ENCODE measurements around the gene HRH1. TPM values are rescaled to one million over a fixed set of nuclear protein-coding genes. Genes with fewer than 3 reads are reported as not detected.
A peak's percentile ranks its signal among the peaks of the same experiment; 100 is the strongest.

Gene HRH1
- total and polyA plus RNA-seq, 10 of the 15 experiments (the other 5 are each of a cell fraction or from before 2014, with no cell fraction given) = not detected

DNA sequence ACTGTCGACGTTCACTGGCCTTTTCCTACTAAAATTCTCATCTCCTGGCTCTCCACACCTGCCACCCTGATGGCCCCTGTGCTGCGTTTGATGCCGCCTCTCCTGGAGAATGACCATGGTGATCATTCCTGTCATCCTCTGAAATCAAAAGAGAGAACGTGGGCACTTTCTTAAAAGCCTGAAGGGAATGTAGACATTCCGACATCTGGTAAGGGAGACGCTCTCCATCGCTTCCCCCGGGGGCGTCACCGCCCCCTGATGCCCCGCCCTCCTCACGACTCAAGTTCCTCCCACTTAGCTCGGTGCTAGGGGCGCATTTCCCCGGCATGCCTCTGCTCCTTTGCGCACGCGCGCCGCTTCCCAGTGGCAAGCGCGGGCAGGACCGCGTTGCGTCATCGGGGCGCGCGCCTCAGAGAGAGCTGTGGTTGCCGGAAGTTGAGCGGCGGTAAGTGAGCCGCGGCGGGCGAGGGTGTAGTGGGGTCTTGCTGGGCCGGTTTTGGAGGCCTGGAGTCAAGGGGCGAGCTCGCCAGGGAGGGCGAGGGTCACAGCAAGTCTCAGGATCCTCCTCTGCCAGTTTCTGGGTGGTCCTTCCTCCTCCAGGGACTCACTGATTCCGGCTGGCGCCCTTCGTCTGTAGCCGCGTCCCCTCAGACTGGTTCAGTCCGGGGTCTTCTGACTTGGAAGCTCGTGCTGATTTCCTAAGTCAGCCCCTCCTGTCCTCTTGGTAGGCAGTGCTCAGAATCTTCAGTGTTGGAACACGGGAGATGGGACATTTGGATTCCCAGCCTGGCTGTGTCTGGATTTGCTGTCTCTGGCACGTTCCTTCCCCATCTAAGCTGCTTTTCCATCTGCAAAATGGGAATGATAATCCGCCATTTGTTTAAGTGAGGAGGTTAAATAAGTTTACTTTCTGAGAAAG lies 118.0 kb downstream of the HRH1 start, which contains the start of gene ATG7 (continued):
- TF ChIP-seq HDGF (IDR thresholded peaks at IDR 0.05) (peak; percentile 94), PAX5 (IDR thresholded peaks at IDR 0.05; ENCODE audit: borderline replicate concordance, low read depth, low read length) (peak; percentile 40; the same call in 1 of the 2 replicates), ATF7 (IDR thresholded peaks at IDR 0.05; ENCODE audit: low read depth) (peak; percentile 94), RBBP5 (conservative IDR thresholded peaks at IDR 0.05) (no peak), CREM (IDR thresholded peaks at IDR 0.05; ENCODE audit: low read depth) (peak; percentile 99), BACH1 (IDR thresholded peaks at IDR 0.05; ENCODE audit: borderline replicate concordance) (peak; percentile 35; the same call in 1 of the 2 replicates), MXI1 (IDR thresholded peaks at IDR 0.05; ENCODE audit: low read depth, low read length) (no peak; the same call in 1 of the 2 replicates), NRF1 (conservative IDR thresholded peaks at IDR 0.05; ENCODE audit: low read depth, low read length) (peak; percentile 72), SIX5 (IDR thresholded peaks at IDR 0.05; ENCODE audit: low read depth, low read length, severe bottlenecking) (peak; percentile 35), FOXK2 (IDR thresholded peaks at IDR 0.05) (peak; percentile 95), GABPA (IDR thresholded peaks at IDR 0.05; ENCODE audit: low read depth) (0 out of 2 replicates have a peak, but pooled peaks have one; percentile 26), ZNF207 (IDR thresholded peaks at IDR 0.05; ENCODE audit: borderline replicate concordance) (peak; percentile 98), ZBED1 (IDR thresholded peaks at IDR 0.05; ENCODE audit: borderline replicate concordance) (no peak), SREBF1 (IDR thresholded peaks at IDR 0.05; ENCODE audit: low read length) (peak; percentile 73), SRF (IDR thresholded peaks at IDR 0.05; ENCODE audit: low read depth in 2 of 2, low read length in 2 of 2) (peak in 1 of 2 experiments; percentile 71; a peak in 2 of 4 replicates), TAF1 (IDR thresholded peaks at IDR 0.05; ENCODE audit: borderline replicate concordance, low read depth, low read length) (peak; percentile 62)
- TF ChIP-seq, protein P1, sequence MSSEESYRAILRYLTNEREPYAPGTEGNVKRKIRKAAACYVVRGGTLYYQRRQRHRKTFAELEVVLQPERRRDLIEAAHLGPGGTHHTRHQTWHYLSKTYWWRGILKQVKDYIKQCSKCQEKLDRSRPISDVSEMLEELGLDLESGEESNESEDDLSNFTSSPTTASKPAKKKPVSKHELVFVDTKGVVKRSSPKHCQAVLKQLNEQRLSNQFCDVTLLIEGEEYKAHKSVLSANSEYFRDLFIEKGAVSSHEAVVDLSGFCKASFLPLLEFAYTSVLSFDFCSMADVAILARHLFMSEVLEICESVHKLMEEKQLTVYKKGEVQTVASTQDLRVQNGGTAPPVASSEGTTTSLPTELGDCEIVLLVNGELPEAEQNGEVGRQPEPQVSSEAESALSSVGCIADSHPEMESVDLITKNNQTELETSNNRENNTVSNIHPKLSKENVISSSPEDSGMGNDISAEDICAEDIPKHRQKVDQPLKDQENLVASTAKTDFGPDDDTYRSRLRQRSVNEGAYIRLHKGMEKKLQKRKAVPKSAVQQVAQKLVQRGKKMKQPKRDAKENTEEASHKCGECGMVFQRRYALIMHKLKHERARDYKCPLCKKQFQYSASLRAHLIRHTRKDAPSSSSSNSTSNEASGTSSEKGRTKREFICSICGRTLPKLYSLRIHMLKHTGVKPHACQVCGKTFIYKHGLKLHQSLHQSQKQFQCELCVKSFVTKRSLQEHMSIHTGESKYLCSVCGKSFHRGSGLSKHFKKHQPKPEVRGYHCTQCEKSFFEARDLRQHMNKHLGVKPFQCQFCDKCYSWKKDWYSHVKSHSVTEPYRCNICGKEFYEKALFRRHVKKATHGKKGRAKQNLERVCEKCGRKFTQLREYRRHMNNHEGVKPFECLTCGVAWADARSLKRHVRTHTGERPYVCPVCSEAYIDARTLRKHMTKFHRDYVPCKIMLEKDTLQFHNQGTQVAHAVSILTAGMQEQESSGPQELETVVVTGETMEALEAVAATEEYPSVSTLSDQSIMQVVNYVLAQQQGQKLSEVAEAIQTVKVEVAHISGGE (CRISPR knock-in tag; IDR thresholded peaks at IDR 0.05) = no peak
- TF ChIP-seq, protein P2, sequence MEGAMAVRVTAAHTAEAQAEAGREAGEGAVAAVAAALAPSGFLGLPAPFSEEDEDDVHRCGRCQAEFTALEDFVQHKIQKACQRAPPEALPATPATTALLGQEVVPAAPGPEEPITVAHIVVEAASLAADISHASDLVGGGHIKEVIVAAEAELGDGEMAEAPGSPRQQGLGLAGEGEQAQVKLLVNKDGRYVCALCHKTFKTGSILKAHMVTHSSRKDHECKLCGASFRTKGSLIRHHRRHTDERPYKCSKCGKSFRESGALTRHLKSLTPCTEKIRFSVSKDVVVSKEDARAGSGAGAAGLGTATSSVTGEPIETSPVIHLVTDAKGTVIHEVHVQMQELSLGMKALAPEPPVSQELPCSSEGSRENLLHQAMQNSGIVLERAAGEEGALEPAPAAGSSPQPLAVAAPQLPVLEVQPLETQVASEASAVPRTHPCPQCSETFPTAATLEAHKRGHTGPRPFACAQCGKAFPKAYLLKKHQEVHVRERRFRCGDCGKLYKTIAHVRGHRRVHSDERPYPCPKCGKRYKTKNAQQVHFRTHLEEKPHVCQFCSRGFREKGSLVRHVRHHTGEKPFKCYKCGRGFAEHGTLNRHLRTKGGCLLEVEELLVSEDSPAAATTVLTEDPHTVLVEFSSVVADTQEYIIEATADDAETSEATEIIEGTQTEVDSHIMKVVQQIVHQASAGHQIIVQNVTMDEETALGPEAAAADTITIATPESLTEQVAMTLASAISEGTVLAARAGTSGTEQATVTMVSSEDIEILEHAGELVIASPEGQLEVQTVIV (IDR thresholded peaks at IDR 0.05; ENCODE audit: borderline replicate concordance, partially characterized antibody) = peak; percentile 67
- TF ChIP-seq, protein P3, sequence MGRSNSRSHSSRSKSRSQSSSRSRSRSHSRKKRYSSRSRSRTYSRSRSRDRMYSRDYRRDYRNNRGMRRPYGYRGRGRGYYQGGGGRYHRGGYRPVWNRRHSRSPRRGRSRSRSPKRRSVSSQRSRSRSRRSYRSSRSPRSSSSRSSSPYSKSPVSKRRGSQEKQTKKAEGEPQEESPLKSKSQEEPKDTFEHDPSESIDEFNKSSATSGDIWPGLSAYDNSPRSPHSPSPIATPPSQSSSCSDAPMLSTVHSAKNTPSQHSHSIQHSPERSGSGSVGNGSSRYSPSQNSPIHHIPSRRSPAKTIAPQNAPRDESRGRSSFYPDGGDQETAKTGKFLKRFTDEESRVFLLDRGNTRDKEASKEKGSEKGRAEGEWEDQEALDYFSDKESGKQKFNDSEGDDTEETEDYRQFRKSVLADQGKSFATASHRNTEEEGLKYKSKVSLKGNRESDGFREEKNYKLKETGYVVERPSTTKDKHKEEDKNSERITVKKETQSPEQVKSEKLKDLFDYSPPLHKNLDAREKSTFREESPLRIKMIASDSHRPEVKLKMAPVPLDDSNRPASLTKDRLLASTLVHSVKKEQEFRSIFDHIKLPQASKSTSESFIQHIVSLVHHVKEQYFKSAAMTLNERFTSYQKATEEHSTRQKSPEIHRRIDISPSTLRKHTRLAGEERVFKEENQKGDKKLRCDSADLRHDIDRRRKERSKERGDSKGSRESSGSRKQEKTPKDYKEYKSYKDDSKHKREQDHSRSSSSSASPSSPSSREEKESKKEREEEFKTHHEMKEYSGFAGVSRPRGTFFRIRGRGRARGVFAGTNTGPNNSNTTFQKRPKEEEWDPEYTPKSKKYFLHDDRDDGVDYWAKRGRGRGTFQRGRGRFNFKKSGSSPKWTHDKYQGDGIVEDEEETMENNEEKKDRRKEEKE (IDR thresholded peaks at IDR 0.05) = peak; percentile 77
